WTC11 (cell line): ENCODE data around the gene ERICH4.

Source experiments
- ATF6 ChIP-seq: sonication (generic); formaldehyde crosslinking; IDR thresholded peaks from 2 replicates; pipeline ENCODE4 v1.8.1; 2023; ENCODE audit warnings: mild to moderate bottlenecking, missing genetic modification reagents
- CTCF ChIP-seq: fragments of 200-600 bp; IDR thresholded peaks from 2 replicates; pipeline ENCODE4 v1.8.0; 2022; ENCODE audit warnings: antibody characterized with exemption
- ESRRA ChIP-seq: sonication (generic); formaldehyde crosslinking; IDR thresholded peaks from 2 replicates; pipeline ENCODE4 v1.8.1; 2022; ENCODE audit warnings: mild to moderate bottlenecking, missing genetic modification reagents, borderline replicate concordance
- FOXP4 ChIP-seq: sonication (generic); formaldehyde crosslinking; IDR thresholded peaks from 2 replicates; pipeline ENCODE4 v1.8.0; 2022; ENCODE audit warnings: mild to moderate bottlenecking, missing genetic modification reagents
- HMGXB4 ChIP-seq: sonication (generic); formaldehyde crosslinking; IDR thresholded peaks from 2 replicates; pipeline ENCODE4 v1.8.1; 2023; ENCODE audit warnings: mild to moderate bottlenecking, moderate library complexity, missing genetic modification reagents
- JUN ChIP-seq: sonication (generic); formaldehyde crosslinking; IDR thresholded peaks from 2 replicates; pipeline ENCODE4 v1.8.0; 2023; ENCODE audit warnings: mild to moderate bottlenecking, missing genetic modification reagents
- MAX ChIP-seq: sonication (generic); formaldehyde crosslinking; IDR thresholded peaks from 2 replicates; pipeline ENCODE4 v1.8.0; 2022; ENCODE audit warnings: mild to moderate bottlenecking, missing genetic modification reagents
- MLX ChIP-seq: sonication (generic); formaldehyde crosslinking; IDR thresholded peaks from 2 replicates; pipeline ENCODE4 v1.8.1; 2023; ENCODE audit warnings: mild to moderate bottlenecking, missing genetic modification reagents, moderate library complexity
- MXD4 ChIP-seq: fragments of 250-450 bp; sonication (Bioruptor Pico); IDR thresholded peaks from 2 replicates; pipeline ENCODE4 v1.8.0; 2021; ENCODE audit warnings: mild to moderate bottlenecking, moderate library complexity, borderline replicate concordance
- NFYB ChIP-seq: sonication (generic); formaldehyde crosslinking; conservative IDR thresholded peaks from 2 replicates; pipeline ENCODE4 v1.8.0; 2022; ENCODE audit warnings: low read depth, missing genetic modification reagents
- TCF7 ChIP-seq: sonication (generic); formaldehyde crosslinking; IDR thresholded peaks from 2 replicates; pipeline ENCODE4 v1.8.0; 2022; ENCODE audit warnings: mild to moderate bottlenecking, low read depth, missing genetic modification reagents, moderate library complexity
- USF2 ChIP-seq: sonication (generic); formaldehyde crosslinking; IDR thresholded peaks from 2 replicates; pipeline ENCODE4 v1.8.1; 2023; ENCODE audit warnings: mild to moderate bottlenecking, missing genetic modification reagents, moderate library complexity
- ZMAT4 ChIP-seq: fragments of 250-450 bp; sonication (Bioruptor Pico); IDR thresholded peaks from 2 replicates; pipeline ENCODE4 v1.9.0; 2021; ENCODE audit warnings: mild to moderate bottlenecking
- ZNF512 ChIP-seq: sonication (generic); formaldehyde crosslinking; IDR thresholded peaks from 2 replicates; pipeline ENCODE4 v1.8.1; 2022; ENCODE audit warnings: missing genetic modification reagents, borderline replicate concordance

GRCh38 chr19:41398598-41398997 lies 44.4 kb upstream of the ERICH4 start:
- TF ChIP-seq ZNF512 (CRISPR knock-in tag) (no peak), MAX (no peak), MXD4 (no peak), CTCF (no peak), TCF7 (CRISPR knock-in tag) (no peak), USF2 (CRISPR knock-in tag) (no peak), HMGXB4 (no peak), ZMAT4 (no peak), JUN (no peak), ATF6 (CRISPR knock-in tag) (no peak), NFYB (CRISPR knock-in tag) (no peak), FOXP4 (CRISPR knock-in tag) (no peak), MLX (CRISPR knock-in tag) (no peak), ESRRA (CRISPR knock-in tag) (no peak)
